Right ventricle myocardium superior (tissue), 1 donor: ENCODE data around the gene ZMAT2. TPM values are rescaled to one million over a fixed set of nuclear protein-coding genes. Genes with fewer than 3 reads are reported as not detected.
A peak's percentile ranks its signal among the peaks of the same experiment; 100 is the strongest.
"Not testable (repeated sequence)": the region's sequence is repeated elsewhere in the genome, so short reads cannot be mapped to it uniquely, and the experiment has no call there.

Source experiments
- ATAC-seq: fragments of 200-7000 bp; cut with Tn5 transposase; one replicate; pipeline ENCODE4 v1.9.1; 2020; ENCODE audit warnings: mild to moderate bottlenecking; ENCODE audit not compliant: poor library complexity
- DNase-seq: peaks from one replicate; pipeline ENCODE4 v3.0.0-alpha.2; 2020
- intact Hi-C: fragments of 100-400 bp; cut with DNase I; formaldehyde crosslinking; loops from one replicate; pipeline ENCODE4 v1.11.2; 2022
- long read RNA-seq: library from polyadenylated mRNA; unstranded; transcript quantifications from one replicate; pipeline ENCODE4 v2.0.0, GENCODE V29; 2021
- total RNA-seq: library from RNA; stranded (reverse); fragmentation: NEBNext Ultra II Directional; extraction: Animal tissue kit (Norgen Biotek cat#: 25700); gene quantifications from one replicate; pipeline ENCODE4 v1.2.1, GENCODE V29; 2021
- donor health status: DM: no; HTN: yes; CAD: no; lungs with severe emphysema.

ZMAT2 gene
- 29.6 TPM for total RNA-seq
- long read RNA-seq, transcript ZMAT2-201 (6 exons, 1,647 nt) = major isoform, 6 of 7 reads
- long read RNA-seq, partial matches to known transcripts = 0 of 7 reads
- long read RNA-seq, other reads (novel, unspliced or antisense) = 1 of 7 reads

DNA sequence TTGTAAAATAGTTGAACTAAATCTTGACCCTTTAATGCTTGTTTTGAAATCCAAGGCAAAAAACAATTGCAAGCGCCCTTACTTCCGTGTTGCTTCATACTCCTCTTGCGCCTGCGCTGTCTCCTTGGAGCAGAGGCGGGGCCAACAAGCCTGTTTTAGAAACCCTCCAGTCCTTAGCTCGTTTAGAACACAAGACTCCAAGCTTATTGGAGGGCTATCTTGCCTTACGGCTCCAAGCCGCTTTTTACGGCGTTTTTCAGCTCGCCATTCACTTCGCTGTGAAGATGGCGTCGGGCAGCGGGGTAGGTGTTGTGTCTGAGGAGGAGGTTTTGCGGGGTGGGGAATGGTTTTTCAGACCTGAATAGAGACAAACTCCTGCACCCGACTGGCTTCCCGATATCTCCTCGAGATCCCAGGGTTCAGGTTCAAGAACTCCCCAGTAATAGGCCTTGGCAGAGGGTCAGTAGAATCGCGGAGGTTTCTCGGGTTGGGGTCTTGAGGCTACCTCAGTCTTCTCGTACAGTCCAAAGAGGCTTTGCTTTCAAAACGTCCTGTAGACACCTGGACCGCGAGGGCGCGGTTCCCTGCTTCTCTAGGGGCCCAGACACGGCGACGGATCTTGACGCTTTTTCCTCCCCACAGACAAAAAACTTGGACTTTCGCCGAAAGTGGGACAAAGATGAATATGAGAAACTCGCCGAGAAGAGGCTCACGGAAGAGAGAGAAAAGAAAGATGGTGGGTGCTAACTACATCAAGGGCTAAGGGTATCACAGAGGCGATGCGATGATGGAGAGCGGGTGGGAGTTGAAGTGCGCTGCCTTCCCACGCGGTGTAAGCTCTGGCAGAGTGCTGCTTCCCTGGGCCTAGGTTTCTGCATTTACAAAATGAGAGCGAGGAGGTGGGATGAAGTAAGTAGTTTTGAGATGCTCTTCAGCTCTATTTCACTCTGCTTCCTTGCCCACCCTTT, at the start of gene ZMAT2:
ZMAT2 (plus strand) TSS at position 271 of the 968 bp plus-strand sequence; CDS start at position 285, 14 bp downstream.
- peak; percentile 96 for DNase-seq
- intact Hi-C loops = no loop called here

GRCh38 chr5:140658870-140659269, 41.4 kb upstream of the ZMAT2 start:
- intact Hi-C loops = no loop called here
- no peak for ATAC-seq
- no peak for DNase-seq

More for the DNA sequence above, at the start of gene ZMAT2:
- ATAC-seq = peak; percentile 99

DNA sequence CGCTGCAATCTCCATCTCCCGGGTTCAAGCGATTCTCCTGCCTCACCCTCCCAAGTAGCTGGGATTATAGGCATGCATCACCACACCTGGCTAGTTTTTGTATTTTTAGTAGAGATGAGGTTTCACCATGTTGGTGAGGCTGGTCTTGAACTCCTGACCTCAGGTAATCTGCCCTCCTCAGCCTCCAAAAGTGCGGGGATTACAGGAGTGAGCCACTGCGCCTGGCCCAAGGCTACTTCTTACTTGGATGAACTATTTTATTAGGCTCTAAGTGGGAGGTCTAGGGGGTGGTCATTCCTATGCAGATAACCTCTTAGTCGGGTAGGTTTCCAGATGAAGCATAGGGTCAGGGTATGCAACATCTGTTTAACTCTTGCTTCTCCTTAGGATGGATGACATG, 39.9 kb upstream of the ZMAT2 start:
- DNase-seq, ATAC-seq, intact Hi-C loops: not testable (repeated sequence)

- ATAC-seq = no peak
- no peak for DNase-seq
- intact Hi-C loops = no loop called here
Observed at GRCh38 chr5:140664030-140664358, 36.3 kb upstream of the ZMAT2 start.

DNA sequence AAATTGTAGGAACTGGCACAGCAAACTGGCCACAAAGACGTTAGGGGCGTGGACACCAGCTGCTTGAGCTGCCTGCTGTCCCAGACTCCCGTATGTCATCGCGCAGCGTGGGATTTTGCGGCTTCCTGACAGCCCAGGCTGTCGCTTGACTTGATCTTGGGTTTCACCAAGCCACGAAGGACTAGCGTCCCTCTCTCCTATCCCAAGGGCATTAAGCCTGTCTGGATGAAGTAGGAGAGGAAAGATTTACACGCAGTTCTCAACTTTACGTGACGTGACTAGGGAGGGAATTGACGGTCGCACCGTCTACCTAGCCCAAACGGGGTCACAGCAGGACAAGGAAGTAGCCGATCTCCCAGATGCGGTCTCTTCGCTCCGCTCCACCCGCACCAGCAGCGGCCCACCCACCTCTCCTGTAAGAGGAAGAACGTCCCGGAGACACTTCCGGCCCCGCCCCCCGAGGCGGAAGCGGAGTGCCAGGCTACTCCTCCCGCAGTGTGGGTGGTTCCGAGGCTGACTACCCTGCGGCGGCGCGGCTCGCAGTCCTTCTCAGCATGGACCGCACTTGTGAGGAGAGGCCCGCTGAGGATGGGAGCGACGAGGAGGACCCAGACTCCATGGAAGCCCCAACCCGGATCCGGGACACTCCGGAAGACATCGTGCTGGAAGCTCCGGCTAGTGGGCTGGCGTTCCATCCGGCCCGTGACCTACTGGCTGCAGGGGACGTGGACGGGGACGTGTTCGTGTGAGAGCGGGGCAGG, 35.7 kb upstream of the ZMAT2 start, which contains the start of gene WDR55:
WDR55 (plus strand) TSS at position 546 of the 761 bp plus-strand sequence; CDS start at position 555, 9 bp downstream.
- peak; percentile 99 for ATAC-seq
- intact Hi-C loops = no loop called here
- peak; percentile 99 for DNase-seq

- ATAC-seq, intact Hi-C loops, DNase-seq: not testable (repeated sequence)
Observed at GRCh38 chr5:140671035-140671434, 29.2 kb upstream of the ZMAT2 start.

- intact Hi-C loops = no loop called here
- no peak for ATAC-seq
- DNase-seq = no peak
Observed at GRCh38 chr5:140671472-140672125, 28.6 kb upstream of the ZMAT2 start.

DNA sequence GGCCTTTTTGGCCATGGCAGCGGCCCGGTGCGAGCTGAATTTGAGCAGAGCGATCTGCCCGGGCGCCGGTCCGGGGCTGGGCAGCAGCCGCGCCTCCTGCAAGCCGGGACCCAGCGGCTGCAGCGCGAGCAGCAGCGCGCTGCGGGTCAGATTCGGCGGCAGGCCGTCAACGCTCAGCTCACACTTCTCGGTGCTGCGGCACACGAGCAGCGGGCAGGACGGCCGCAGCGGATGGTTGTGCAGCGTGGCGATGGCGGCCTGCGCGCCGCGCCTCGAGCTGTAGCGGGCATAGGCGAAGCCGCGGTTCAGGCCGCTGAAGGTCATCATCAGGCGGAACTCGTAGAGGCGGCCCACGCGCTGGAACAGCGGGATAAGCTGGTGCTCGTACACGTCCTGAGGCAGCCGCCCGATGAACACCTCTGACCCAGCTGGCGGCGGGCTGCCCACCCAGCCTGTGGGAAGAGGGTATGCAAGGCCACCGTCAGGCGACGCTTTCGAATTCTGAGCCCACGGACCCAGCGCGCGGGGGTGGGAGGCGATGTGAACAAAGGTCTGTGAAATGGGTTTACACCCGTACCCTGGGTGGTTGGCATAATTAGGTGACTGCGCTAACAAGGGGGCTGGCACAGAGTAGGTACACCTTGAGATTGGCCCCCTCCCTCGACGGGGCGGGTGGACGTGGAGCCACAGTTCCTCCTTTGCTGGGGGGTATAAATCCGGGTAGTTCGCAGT, 27.6 kb upstream of the ZMAT2 start:
- no peak for ATAC-seq
- intact Hi-C loops = no loop called here
- DNase-seq = peak; percentile 67

GRCh38 chr5:140673187-140673976, 26.9 kb upstream of the ZMAT2 start, which contains the start of gene DND1:
DND1 (minus strand) TSS chr5:140673576; CDS start chr5:140673542, 34 bp downstream.
- no peak for ATAC-seq
- intact Hi-C loops = no loop called here
- DNase-seq = no peak

DNA sequence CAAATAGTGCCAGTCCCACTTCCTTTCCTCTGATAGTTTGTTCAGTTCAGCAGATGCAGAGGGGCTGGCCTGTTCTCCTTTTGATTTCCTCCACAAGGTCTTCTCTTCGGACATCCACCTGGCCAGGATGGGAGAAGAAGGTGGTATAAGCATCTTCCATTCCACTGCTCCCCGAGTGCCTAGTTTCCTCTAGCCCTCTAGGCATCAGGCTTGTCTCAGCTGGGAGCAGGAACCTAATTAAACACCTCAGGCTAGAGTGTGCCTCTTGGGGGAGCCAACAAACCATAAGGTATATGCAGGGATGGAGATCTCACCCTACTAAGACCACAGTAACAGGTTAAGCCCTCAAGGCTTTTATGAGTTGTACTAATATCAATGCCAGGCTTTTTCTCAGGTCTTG, 26.0 kb upstream of the ZMAT2 start:
- ATAC-seq (no peak), DNase-seq (no peak)
- intact Hi-C loops = no loop called here

- DNase-seq = no peak
- ATAC-seq = no peak
- intact Hi-C loops = no loop called here
Observed at GRCh38 chr5:140674629-140675028, 25.6 kb upstream of the ZMAT2 start.

- DNase-seq = no peak
- intact Hi-C loops = no loop called here
- ATAC-seq = no peak
Observed at GRCh38 chr5:140677947-140678346, 22.3 kb upstream of the ZMAT2 start.

DNA sequence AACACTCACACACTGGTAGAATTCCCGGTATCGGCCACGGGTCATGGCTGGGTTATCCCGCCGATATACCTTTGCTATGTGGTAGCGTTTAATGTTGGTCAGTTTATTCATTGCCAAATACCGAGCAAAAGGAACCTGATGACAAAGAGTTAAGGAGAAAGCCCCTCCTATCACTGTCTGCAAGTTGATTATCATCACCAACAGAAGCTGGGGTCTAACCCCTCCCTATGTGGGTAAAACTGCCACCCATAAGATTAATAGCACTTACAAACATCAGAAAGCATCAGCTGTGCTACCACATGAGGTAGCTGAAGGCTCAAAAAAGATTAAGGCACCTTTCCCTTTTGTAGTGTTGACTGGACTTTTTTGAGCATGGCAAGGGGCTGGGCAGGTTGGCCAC, 21.3 kb upstream of the ZMAT2 start:
- ATAC-seq = no peak

GRCh38 chr5:140690376-140690932, 9.8 kb upstream of the ZMAT2 start:
- ATAC-seq = no peak

More for the DNA sequence above, 21.3 kb upstream of the ZMAT2 start:
- no peak for DNase-seq
- intact Hi-C loops = no loop called here

DNA sequence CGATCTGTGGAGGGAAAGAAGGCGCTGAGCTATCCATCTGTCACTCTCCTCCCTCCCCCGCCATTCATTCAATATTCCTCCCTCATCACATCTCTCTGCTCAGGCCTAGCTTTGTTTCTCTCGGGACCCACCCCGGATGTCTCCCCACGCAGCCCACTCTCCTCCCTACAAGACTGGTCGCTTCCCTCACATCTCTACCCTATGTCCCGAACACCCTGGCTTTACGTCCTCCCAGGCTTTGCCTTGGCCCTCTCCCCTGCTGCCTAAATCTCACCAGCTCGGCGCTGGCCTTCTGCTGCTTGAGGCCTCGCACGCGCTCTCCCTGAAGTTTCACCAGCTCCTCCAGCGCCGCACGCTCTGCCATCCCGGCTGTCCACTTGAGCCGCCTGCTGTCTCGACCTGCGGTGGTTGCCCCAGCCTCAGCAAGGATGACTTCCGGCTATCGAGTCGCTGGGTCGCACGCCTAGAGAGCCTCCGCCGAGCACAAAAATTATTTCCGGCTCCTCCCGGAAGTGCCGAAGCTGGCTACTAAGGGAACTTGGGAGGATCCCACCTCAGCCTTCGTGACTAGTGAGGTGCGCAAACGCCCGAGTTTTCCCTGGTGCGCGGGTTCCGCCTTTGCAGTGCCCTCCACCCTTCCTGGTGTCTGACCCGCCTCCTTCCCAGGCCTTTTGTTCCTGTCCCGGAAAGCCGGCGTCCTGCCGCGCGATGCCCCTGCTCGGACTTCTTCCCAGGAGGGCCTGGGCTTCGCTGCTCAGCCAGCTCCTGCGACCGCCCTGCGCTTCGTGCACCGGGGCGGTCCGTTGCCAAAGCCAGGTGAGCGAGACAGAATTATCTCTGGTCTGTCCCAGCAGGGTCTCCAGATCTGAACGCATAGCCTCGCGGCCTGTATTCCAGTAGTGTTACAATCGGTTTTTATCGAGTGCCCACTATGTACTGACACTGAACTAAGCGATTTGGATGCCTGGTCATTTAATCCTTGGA, 9.0 kb upstream of the ZMAT2 start, which contains the start of the genes HARS1 and HARS2:
HARS1 (minus strand) TSS at position 430 of the 984 bp plus-strand sequence; CDS start at position 364, 66 bp downstream.
HARS2 (plus strand) TSS at position 515 of the 984 bp plus-strand sequence; CDS start at position 709, 194 bp downstream.
- DNase-seq (peak; percentile 93), ATAC-seq (peak; percentile 99)
- intact Hi-C loops = no loop called here

More at GRCh38 chr5:140690376-140690932, 9.8 kb upstream of the ZMAT2 start:
- intact Hi-C loops = no loop called here
- no peak for DNase-seq

DNA sequence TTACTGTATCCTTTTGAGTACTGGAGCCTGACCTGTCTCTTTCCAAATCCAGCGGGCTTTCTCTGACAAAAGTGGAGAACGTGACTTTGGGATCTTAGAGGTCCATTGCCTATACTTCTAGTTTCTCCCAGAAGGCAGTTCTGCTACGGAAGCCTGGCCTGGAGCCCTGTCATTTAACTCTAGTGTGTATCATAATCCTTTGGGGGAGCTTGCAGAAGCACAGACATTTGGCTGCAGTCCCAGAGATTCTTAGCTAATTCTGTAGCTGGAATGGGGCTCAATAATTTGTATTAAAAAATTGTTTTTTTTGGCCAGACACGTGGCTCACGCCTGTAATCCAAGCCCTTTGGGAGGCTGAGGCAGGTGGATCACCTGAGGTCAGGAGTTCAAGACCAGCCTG, 6.0 kb upstream of the ZMAT2 start:
- no peak for ATAC-seq

More for the DNA sequence above, 6.0 kb upstream of the ZMAT2 start:
- intact Hi-C loops = no loop called here
- DNase-seq = no peak
